ENCODE data around the gene PTPRM. TPM values are rescaled to one million over a fixed set of nuclear protein-coding genes. Genes with fewer than 3 reads are reported as not detected.

PTPRM gene
- total RNA-seq, 1 experiment from 2014 or later: 100.0 TPM

- Histone ChIP-seq H3K27me3 (replicated peaks; ENCODE audit: control insufficient read depth, insufficient read depth, low read length) (no peaks in the 10 kb centered on the region), H3K4me3 (ENCODE audit: low read depth, low read length) (no peak overlapping the region), H3K9me3 (no peaks in the 10 kb centered on the region), H3K36me3 (ENCODE audit: control insufficient read depth, insufficient read depth, low read length) (no peaks in the 10 kb centered on the region), H3K4me1 (no peaks in the 10 kb centered on the region)
- H3K4me3 Mint-ChIP-seq (ENCODE audit: unreplicated experiment): no peak overlapping the region
- intact Hi-C loops (cut with micrococcal nuclease; ENCODE audit: unreplicated experiment): loop anchor here (10.0 kb wide), 2 partner anchors 77 to 307 kb away; partner anchors contain the start of gene LRRC30
- TF ChIP-seq, protein P1, sequence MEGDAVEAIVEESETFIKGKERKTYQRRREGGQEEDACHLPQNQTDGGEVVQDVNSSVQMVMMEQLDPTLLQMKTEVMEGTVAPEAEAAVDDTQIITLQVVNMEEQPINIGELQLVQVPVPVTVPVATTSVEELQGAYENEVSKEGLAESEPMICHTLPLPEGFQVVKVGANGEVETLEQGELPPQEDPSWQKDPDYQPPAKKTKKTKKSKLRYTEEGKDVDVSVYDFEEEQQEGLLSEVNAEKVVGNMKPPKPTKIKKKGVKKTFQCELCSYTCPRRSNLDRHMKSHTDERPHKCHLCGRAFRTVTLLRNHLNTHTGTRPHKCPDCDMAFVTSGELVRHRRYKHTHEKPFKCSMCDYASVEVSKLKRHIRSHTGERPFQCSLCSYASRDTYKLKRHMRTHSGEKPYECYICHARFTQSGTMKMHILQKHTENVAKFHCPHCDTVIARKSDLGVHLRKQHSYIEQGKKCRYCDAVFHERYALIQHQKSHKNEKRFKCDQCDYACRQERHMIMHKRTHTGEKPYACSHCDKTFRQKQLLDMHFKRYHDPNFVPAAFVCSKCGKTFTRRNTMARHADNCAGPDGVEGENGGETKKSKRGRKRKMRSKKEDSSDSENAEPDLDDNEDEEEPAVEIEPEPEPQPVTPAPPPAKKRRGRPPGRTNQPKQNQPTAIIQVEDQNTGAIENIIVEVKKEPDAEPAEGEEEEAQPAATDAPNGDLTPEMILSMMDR (IDR thresholded peaks at IDR 0.05; ENCODE audit: insufficient read depth in 1 of 2, low read depth in 1 of 2, low read length in 1 of 2, severe bottlenecking in 1 of 2, unreplicated experiment in 1 of 2): no peak
- ChIA-PET POLR2A (no interaction called here), CTCF (interaction anchor here (0.7 kb wide), 1 partner anchor 21 kb away, joined by 3 read pairs; no protein-coding TSS in a partner anchor)
- no peaks in the 10 kb centered on the region for H3K27me3 Mint-ChIP-seq (ENCODE audit: insufficient read depth, unreplicated experiment)
- DNase-seq: no peak
- no peaks in the 10 kb centered on the region for H3K36me3 Mint-ChIP-seq (ENCODE audit: insufficient read depth, unreplicated experiment)
- H3K9me3 Mint-ChIP-seq (ENCODE audit: unreplicated experiment): no peaks in the 10 kb centered on the region
- H3K4me1 Mint-ChIP-seq (ENCODE audit: low read depth, unreplicated experiment): peaks cover 6% of the 10 kb centered on the region
- no peak overlapping the region for H3K27ac Mint-ChIP-seq (ENCODE audit: unreplicated experiment)
- BruUV-seq (replicated peaks): no TSS peak
Measured at GRCh38 chr18:7541835-7542234, 25.3 kb upstream of the PTPRM start.

GRCh38 chr18:7544686-7545085 is 22.4 kb upstream of the PTPRM start:
- ChIA-PET CTCF (interaction anchor here (0.9 kb wide), 1 partner anchor 272 kb away, joined by 3 read pairs; no protein-coding TSS in a partner anchor), POLR2A (no interaction called here)
- Mint-ChIP-seq H3K4me1 (ENCODE audit: low read depth, unreplicated experiment) (no peaks in the 10 kb centered on the region), H3K36me3 (ENCODE audit: insufficient read depth, unreplicated experiment) (no peaks in the 10 kb centered on the region), H3K4me3 (ENCODE audit: unreplicated experiment) (no peak overlapping the region), H3K27me3 (ENCODE audit: insufficient read depth, unreplicated experiment) (no peaks in the 10 kb centered on the region), H3K9me3 (ENCODE audit: unreplicated experiment) (no peaks in the 10 kb centered on the region), H3K27ac (ENCODE audit: unreplicated experiment) (no peak overlapping the region)
- intact Hi-C loops (cut with micrococcal nuclease; ENCODE audit: unreplicated experiment): loop anchor here (10.0 kb wide), 2 partner anchors 80 to 310 kb away; partner anchors contain the start of gene LRRC30
- Histone ChIP-seq H3K36me3 (ENCODE audit: control insufficient read depth, insufficient read depth, low read length) (no peaks in the 10 kb centered on the region), H3K27me3 (replicated peaks; ENCODE audit: control insufficient read depth, insufficient read depth, low read length) (no peaks in the 10 kb centered on the region), H3K9me3 (no peaks in the 10 kb centered on the region), H3K4me1 (no peaks in the 10 kb centered on the region), H3K4me3 (ENCODE audit: low read depth, low read length) (no peak overlapping the region)
- DNase-seq: no peak
- TF ChIP-seq, protein P1 (IDR thresholded peaks at IDR 0.05; ENCODE audit: insufficient read depth in 1 of 2, low read depth in 1 of 2, low read length in 1 of 2, severe bottlenecking in 1 of 2, unreplicated experiment in 1 of 2): no peak
- no TSS peak for BruUV-seq (replicated peaks)

DNA sequence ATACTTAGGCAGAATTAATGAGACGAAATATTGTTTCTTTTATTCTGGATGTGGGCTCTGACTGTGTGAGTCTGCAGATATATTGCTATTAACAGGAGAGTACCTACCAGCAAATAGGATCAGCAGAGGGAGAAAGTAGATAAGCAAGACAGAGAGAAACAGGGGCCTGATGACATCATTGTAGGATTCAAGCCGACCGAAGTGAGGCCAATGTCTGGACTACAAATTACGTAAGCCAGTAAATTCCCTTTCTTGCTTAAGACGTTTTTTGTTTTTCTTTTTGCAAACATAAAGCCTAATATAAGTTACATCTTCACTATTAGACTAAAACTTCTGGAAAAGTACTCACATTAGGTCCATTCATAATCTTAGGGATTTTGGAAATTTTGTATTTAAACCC is 21.4 kb upstream of the PTPRM start:
- intact Hi-C loops (cut with micrococcal nuclease; ENCODE audit: unreplicated experiment): loop anchor here (10.0 kb wide), 2 partner anchors 81 to 311 kb away; partner anchors contain the start of gene LRRC30
- Histone ChIP-seq H3K36me3 (ENCODE audit: control insufficient read depth, insufficient read depth, low read length) (no peaks in the 10 kb centered on the region), H3K4me3 (ENCODE audit: low read depth, low read length) (no peak overlapping the region), H3K9me3 (no peaks in the 10 kb centered on the region), H3K27me3 (replicated peaks; ENCODE audit: control insufficient read depth, insufficient read depth, low read length) (no peaks in the 10 kb centered on the region), H3K4me1 (no peaks in the 10 kb centered on the region)
- BruUV-seq (replicated peaks): no TSS peak
- POLR2A ChIA-PET: no interaction called here
- Mint-ChIP-seq H3K4me3 (ENCODE audit: unreplicated experiment) (no peak overlapping the region), H3K36me3 (ENCODE audit: insufficient read depth, unreplicated experiment) (no peaks in the 10 kb centered on the region), H3K27ac (ENCODE audit: unreplicated experiment) (no peak overlapping the region), H3K4me1 (ENCODE audit: low read depth, unreplicated experiment) (no peaks in the 10 kb centered on the region), H3K9me3 (ENCODE audit: unreplicated experiment) (no peaks in the 10 kb centered on the region), H3K27me3 (ENCODE audit: insufficient read depth, unreplicated experiment) (no peaks in the 10 kb centered on the region)
- TF ChIP-seq, protein P1 (IDR thresholded peaks at IDR 0.05; ENCODE audit: insufficient read depth in 1 of 2, low read depth in 1 of 2, low read length in 1 of 2, severe bottlenecking in 1 of 2, unreplicated experiment in 1 of 2): no peak
- no peak for DNase-seq
- CTCF ChIA-PET: no interaction called here

Data from Caco-2 (cell line).